Measurements from ENCODE around the gene RGS6.
"Not testable (repeated sequence)": the region's sequence is repeated elsewhere in the genome, so short reads cannot be mapped to it uniquely, and the experiment has no call there.

RGS6 gene

DNA sequence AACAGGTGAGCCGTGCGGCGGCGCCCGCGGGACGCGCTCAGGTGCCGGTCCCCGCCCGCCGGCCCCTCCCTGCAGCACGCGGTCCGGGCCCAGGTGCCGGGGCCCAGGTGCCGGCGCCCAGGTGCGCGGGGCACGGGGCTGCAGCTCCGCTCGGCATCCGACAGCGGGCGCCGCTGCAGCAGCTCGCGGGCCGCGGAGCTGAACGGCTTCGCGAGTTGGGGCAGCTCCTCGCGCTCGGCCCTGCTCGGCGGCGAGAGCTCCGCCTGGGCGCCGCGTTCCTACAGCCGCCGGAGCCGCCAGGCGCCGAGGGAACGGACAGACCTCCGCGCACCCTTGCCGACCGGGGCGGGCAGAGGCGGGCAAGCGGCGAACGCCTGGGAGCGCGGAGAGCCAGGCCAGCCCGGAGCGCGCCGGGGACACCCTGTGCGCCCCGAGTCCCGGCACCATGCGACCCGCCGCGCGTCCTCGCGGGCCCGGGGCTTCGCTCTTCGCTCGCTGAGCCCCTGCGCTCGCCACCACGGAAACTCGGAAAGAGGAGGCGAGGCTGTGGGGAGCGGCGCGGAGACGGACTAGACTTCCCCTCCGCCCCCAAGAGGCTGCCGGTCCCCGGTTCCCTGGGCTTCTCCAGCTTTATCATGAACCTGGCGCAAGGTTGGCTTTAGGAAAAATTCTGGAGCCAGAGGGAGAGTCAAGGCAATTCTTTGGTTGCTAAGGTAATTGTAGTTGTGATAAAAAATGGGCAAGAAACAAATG lies at the start of gene RGS6:
RGS6 (plus strand) TSS at position 201 of the 753 bp plus-strand sequence.
- DNase-seq, result peak; percentile 15 to 24

DNA sequence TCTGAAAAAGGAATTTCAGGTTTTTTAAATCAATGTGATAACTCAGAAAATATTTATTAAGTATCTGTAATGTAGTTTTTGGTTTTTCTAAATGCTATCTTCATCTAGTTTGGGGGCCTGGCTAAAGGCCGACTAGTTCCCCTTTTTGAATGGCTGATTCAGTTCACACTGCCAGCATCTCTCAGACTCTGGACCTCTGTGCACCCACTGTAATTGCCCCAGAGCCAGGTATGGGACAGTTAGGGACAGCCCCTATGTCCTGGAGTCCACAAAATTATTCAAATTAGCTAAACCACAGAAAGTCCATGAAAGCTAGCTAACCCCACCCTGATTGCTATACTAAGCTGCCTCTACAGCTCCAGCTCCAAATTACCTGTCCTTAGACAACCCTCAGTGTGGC lies 49.1 kb upstream of the RGS6 start:
- no peak for DNase-seq

DNA sequence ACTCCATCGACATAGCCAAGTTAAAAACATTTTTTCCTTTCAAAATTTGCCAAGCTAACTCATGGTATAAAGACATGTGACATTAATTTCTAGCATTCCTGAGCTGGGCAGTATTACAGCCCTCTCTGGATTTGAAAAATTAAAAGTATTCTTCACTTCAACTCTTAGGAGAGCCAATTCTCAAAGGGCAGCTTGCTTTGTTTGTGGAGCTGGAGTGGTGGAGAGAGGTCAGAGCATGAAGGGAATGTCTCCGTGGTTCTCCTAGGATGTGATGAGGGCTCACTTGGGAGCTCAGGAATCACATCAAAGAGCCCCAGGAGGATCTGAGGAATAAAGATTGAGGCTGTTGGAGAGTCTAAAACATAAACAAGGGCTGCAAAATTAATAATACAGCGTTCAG lies 46.9 kb upstream of the RGS6 start:
- no peak for DNase-seq

DNA sequence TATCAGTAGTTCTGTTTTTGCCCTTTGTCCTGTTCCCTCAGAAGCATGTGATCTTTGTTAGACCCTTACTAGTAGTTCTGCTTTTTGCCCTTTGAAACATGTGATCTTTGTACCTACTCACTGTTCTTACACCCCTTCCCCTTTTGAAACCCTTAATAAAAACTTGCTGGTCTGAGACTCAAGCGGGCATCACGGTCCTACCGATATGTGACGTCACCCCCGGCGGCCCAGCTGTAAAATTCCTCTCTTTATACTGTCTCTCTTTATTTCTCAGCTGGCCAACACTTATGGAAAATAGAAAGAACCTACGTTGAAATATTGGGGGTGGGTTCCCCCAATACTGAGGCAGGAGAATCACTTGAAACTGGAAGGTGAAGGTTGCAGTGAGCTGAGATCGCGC lies 44.4 kb upstream of the RGS6 start:
- not testable (repeated sequence) for DNase-seq

DNA sequence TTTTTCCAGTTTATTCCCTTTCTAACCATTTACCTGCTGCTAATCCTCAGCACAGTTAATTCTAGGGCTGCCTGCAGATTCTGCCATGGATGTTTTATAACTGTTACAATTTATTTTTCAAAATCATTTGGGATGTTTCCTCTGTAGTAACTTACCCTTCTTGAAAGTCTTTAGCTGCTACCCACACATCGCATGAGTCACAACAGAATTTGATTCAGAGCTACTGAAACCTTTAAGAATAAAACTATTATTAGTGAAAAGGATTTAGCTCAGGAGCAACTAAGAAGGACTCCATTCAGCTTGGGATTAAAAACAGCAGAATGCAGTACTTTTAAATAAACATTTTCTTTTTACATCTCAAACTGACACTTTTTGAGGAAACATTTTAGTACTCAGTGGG lies 41.7 kb upstream of the RGS6 start:
- DNase-seq, result no peak

DNA sequence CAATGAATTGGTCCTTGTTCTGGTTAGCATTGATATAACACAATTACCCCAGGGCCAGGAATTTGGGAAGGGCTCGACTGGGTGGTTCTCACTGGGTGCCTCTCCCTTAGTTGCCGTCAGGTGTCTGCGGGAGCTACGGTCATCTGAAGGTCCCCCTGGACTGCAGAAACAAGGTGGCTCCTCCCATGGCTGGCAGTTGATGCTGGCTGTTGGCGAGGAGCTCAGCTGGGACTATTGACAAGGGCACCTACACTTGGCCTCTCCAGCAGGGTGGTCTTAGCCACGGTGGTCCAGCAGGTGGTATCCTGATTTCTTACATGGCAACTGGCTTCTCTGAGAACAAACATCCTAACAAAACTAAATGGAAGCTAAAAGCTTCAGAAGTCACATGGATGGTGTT lies 41.0 kb upstream of the RGS6 start:
- DNase-seq, result no peak

DNA sequence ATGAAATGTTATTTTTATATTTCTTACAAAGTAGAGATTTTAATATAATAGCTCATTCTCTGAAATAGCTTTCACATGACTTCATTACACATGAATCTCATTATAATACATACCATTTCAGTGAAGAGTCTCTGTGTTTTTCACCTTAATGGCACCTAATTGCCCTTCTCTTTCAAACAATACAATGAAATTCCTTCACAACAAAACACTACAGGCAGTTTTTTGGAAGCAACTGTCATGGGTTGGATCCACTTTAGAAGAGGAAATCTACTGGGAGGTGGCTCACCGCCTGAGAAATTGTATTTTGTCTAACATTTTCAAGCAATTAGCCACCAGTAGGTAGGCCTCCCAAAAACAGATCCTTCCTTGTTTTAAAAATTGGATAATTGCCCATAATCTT lies 40.3 kb upstream of the RGS6 start:
- no peak for DNase-seq

DNA sequence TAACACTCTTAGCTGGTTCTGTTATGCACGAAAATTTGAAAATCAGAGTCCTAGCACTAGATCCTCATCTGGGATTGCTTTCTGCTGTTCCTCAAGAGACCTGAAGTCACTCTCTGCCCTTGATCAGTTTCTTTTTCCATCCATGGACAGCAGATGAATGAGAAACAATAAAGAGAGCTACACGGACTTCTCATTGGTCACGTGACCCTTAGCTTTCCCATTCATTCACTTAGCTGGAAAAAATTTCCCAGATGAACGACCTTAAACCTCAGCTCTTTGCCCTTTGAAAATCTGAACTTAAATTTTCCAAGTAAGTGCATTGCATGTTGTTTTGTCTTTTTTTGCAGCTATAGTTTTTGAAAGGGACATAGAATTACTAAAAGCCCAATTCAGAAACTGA lies 27.2 kb upstream of the RGS6 start:
- no peak for DNase-seq

DNA sequence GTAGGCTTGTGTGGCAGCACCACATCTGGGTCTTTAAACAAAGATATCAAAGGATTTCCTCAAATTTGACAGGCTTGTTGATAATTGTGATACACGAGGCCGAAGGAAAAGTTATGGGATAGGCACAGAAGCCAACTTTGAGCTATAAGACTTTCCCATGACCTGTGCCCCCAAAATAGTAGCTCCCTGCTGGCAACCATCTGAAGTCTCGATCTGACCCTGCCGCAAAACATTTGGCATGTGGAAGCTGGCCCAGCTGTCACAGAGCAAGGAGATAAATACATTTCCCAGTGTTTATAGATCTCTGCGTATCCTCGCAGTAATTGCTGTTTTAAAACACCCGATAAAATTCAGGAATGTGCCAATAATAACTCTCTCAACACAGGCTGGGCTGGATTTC lies 26.4 kb upstream of the RGS6 start:
- no peak for DNase-seq

DNA sequence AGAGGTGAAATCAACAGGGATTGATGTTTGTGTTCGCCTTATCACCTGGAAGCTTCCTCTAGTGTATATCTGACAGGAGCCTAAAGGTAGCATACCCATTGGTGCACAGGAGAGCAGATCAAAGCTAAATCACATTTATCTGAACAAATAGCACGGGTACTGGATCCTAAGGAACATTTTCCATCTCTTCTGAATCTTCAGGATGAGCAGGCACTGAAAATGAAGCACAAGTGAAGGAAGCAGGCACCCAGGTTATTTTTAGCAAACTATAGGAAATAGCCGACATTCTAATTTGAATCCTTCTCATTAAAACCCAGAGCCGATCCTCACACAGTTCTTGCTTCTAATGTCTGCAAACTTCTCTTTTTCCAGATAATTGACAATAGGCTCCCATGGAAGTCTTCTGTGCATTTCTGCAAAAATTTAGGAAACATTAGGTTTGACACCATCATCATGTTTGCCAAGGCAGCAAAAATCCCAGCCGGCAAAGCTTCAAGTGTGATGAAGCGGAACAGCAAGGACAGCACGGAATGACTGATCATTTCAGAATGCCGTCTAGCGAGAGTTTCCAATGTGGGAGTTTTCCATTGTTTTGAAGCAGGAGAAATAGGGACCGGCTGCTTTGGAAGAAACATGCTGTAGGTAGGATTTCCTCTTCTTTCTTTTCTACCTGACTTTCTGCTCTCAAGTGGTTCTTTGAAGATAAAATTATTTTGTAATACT lies 24.3 kb upstream of the RGS6 start:
- no peak for DNase-seq

DNA sequence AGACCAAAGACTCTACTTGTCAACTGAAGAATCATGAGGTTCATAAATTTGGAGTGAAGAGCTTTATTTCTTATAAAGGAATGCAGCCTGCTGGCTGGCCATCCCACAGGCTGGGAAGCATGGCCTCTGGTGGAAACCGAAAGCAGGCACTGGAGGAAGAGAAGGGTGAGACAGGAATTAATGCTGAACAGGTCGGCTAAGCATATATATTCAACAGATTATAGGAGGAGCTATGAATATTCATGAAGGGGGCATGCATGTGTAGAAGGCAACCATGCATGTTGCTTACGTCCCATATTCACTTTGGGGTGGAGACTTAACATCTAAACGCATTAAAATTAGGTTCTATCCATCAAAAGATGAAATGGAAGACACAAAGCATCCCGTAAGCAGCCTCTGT lies 20.6 kb upstream of the RGS6 start:
- no peak for DNase-seq

DNA sequence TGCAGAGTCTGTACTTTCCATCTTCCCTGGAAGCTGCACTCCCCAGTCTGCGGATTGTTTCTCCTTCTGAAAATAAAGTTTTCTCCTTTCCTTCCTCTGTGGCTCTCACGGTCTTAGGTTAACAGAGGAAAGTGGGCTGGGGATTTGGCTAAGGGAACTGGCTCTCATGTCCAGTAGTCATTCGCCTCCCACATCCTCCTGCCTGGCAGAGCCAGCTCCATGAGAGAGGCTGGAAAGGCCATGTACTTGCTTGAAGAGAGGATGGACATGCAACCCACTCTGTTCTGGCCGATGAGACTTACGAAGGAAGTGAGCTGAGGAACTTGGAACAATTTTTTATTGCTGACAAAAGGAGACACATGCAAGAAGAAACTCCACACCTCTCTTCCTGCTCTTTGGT lies 18.9 kb upstream of the RGS6 start:
- no peak for DNase-seq

DNA sequence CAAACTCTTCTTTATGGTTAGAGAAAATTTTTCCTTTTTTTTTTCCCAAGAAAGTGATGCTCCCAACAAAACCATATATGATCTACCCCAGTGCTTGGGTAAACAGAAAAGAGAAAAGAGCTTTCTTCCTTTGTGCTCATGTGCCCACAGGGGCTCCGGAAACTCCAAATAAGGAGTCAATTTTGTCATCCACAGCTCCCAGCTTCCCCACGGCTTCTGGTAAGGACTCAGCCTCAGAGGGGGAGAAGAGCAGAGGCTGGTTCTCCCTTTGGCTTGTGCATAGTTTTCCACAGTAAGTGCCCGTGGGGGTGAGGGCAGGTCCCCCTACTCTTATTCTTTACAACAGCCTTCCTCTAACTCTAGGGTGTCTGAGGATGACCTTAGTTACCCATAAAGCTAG lies 13.3 kb upstream of the RGS6 start:
- DNase-seq, result no peak

DNA sequence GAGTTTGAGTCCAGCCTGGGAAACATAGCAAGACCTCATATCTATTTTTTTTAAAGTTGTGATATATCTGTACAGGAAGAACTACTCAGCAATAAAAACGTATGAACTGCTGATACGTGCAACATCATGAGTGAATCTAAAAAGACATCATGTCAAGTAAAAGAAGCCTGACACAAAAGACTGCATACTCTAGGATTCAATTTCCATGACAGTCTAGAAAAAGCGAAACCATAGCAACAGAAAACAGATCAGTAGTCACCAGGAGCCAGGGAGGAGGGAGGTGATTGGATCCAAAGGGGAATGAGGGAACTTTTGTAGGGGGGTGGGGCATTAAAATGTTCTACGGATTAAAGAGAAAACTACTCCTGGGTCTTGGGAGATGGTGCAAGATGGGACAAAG lies 8.7 kb upstream of the RGS6 start:
- no peak for DNase-seq

DNA sequence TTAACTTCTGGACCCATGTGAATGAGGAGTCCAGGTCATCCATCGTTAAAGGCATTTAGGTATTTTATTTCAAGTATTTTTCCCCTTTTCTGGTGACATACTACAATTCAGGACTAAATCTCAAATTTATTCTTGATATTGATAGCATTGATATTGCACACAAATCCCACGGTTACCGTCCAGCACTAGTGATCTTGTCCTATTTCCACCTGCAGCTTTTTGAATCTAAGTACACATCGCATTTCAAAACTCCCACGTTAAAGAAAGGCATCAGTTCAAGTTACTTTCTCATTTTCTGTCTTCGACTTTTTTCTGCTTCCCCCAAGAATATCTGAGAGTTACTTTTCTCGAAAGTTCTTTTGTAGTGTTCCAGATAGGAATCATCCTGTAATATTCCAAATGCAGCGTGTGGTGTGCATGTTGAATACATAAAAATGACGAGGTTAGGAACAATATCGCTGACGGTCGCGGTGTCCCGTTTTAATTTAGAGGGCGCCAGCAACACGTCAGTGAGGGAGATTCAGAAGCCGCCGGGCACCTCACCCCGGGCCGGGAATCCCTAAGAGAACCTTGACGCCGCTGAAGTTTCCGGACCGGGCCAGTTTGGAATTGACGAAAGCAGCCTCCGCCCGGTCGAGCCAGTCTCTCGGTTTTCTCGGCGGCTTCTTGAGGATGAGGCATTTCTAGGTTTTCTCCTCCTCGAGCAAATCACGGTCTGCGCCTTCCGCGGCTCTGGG lies 569 bp upstream of the RGS6 start:
- DNase-seq, result peak in 1 of 2 donors; percentile 1

DNA sequence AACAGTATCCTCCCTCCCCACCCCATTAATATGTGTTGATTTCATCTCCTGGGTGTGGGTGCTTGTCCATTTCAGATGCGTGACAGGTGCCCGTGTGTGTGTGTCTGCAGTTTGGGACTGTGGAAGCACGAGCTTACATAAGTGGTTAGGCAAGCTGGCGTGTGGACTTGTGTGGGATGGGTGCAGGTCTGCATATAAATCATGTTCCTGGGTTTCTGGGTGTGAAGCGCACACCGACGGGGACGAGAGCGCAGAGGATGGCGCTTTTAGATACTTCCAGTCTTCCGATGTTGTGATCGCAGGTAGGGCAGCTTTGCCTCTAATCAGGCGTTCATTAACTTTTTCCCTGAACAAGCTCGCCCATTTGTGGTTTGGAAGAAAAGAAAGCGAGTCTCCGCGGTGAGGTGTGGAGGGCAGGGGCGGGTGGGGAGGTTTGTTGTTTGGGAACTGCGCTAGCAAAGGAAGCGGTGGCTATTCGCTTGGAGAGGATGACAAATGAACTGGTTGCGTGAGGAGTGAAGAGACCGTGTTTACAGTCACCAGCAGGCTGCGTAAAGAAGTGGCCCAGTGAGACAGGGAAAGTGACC lies 865 bp downstream of the RGS6 start:
- peak in 1 of 2 donors; percentile 5 for DNase-seq

DNA sequence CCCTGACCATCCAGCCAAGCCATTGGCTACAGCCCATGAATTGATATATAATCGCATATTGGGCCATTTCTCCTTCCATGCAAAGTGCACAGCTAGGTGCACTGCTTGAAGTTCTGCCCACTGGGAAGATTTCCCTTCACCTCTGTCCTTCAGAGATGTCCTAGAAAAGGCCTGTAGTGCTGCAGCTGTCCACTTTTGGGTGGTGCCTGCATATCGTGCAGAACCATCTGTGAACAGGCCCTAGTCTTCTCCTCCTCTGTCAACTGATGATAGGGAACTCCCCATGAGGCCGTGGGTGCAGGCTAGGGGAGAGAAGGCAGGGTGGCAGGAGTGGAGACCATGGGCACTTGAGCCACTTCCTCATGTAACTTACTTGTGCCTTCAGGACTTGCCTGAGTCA lies 6.0 kb downstream of the RGS6 start:
- not testable (repeated sequence) for DNase-seq

DNA sequence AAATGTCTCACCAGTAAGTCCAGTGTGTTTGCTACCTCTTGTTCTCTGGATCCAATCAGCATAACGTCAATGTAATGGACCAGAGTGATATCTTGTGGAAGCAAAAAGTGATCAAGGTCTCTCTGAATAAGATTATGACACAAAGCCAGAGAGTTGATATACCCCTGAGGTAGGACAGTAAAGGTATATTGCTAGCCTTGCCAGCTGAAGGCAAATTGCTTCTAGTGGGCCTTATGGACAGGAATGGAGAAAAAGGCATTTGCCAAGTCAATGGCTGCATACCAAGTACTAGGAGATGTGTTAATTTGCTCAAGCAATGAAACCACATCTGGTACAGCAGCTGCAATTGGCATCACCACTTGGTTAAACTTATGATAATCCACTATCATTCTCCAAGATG lies 7.1 kb downstream of the RGS6 start:
- not testable (repeated sequence) for DNase-seq

DNA sequence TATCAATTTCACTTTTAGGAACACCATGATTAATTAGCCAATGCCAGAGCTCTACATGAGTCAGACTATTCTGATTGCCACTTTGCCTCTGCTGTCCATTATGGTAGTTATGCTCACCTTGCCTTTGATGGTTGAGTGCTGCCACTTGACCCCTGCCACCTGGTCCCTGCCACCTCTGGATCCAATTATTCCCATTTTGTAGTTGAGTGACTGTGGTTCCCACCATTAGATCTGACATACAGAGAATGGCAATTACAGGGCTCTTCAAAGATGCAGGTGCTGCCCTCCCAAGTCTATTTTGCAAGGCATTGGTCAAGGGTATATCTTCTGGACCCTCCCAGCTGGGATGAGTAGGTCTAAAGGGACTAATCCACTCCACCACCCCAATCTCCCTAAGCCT lies 8.3 kb downstream of the RGS6 start:
- DNase-seq, result not testable (repeated sequence)

DNA sequence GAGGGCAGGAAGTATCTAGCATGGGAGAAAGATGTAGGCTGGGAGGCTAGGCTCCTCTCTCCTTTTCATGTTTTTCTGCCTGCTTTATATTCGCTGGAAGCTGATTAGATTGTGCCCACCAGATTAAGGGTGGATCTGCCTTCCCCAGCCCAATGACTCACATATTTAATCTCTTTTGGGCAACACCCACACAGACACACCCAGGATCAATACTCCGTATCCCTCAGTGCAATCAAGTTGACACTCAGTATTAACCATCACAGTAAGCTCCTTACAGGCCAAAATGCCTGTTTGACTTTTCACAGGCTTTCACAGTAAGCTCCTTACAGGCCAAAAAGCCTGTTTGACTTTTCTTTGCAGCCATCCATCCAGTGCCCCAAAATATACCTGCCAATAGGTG lies 9.4 kb downstream of the RGS6 start:
- DNase-seq, result not testable (repeated sequence)

DNA sequence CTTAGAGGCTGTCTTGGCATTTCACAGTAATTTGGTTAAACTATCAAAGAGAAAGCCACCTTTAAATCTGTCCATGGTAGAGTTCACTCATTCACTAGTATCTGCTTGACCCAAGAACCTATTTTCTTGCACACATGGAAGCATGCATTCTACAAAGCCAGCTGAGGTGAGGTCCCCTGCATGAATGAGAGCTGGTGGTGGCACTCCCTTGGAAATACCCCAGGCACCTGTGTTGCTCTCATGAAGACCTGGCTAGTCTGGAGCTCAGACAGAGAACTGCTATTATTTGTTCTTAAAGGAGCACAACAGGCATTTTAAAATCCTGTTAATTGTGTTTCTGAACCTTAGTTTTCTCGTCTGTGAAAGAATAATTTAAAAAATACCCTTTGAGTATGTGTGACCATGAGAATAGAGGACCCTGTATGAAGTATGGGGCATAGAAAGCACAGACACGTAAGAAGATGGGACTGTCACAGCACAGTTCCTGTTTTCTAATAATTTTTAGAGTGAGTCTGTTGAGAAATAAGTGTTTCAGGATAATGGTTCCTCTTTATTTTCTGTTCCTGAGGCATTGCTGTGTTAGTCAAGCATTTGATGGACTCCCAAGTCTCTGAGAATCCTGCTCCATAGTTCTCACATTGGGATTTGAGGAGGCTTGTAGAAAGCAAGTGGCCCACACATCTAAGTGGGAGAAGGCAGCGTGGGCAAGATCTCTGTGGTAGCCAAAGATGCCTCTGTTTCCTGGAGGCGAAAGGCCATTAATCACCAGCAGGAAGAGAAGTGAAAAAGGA lies 10.9 kb downstream of the RGS6 start:
- DNase-seq, result no peak

DNA sequence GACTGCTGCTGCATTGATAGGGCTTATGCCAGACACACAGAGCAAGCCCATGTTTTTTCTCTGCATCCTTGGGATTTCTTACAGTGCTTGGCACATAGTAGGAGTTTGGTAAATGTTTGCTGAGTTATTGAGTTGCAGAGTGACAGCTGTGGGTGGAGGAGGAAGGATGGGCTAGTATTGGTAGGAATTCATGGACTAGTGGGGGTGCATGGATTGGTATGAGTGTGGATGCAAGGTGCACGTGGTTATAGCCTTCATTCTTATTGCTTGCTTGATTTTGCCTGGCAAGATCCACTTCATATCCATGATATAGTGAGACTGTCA lies 11.4 kb downstream of the RGS6 start:
- DNase-seq, result no peak

DNA sequence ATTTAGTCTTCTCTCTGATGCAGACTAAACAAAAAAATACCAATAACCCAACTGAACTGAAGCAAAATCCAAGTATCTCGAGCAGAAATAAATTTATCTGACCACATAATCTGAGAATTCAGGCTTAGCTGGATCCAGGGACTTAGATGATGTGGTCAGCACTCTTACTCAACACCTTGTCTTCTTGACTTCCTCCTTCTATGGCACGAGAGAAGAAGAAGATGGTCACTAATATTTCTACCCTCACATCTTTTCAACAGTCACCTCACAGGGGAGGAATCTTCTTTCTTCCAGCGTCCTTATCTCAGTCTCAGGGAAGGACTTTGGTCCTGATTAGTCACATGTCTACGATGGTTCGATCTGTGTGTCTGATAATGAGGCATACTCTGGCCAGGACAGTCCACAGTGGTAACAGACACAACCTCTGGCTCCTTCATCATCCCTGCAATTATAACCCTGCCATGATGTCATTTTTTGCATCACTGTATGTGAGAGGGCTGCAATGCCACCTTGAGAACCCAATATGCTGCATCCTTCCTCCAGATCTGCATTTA lies 15.8 kb downstream of the RGS6 start:
- DNase-seq, result no peak

Data from stimulated activated CD4-positive, alpha-beta T cell treated with anti-CD3 and anti-CD28 coated beads, Interleukin-2, amount 100 ng/mL, for 48 hours (primary cell).